K562 (cell line): Measurements from ENCODE around the gene RBFOX1. TPM values are rescaled to one million over a fixed set of nuclear protein-coding genes. Genes with fewer than 3 reads are reported as not detected.

ENCODE experiments used
- ATAC-seq: fragments of 200-7000 bp; cut with Tn5 transposase; 3 replicates; pipeline ENCODE4 v1.9.1; 2020; ENCODE audit warnings: moderate library complexity
- Bru-seq: library from RNA; stranded (reverse); fragments of 400-500 nt; gene quantifications from one replicate; lab custom pipeline; 2021; lab: Mats Ljungman, UMichigan
- BruChase-seq, 2 experiments: library from RNA; stranded (reverse); fragments of 400-500 nt; gene quantifications; one replicate each; lab custom pipeline; 2021; lab: Mats Ljungman, UMichigan
- BruUV-seq: library from RNA; stranded (reverse); fragments of 400-500 nt; replicated peaks from 2 replicates; lab custom pipeline; 2021; lab: Mats Ljungman, UMichigan
- CTCF ChIA-PET: fragments of 300-600 bp; formaldehyde crosslinking; extraction: SDS; loops from one replicate; lab custom pipeline; 2021; ENCODE audit warnings: low intra/inter-chr PET ratio; lab: Yijun Ruan, JAX
- POLR2A ChIA-PET: fragments of 300-600, 350-650 bp; sonication (Branson Sonifier 250); formaldehyde crosslinking; extraction: SDS; loops from one replicate; lab custom pipeline; 2021; ENCODE audit warnings: antibody characterized with exemption, inconsistent platforms; lab: Yijun Ruan, JAX
- DNase-seq, 4 experiments: peaks; one replicate each; pipeline versions ENCODE4 v3.0.0 to v3.0.0-alpha.2; 2011 to 2018; ENCODE audit warnings: low spot score in 3 of 4, mixed read lengths in 3 of 4; ENCODE audit errors: extremely low read depth in 1 of 4
- FAIRE-seq: peaks from 2 replicates; lab custom pipeline; 2011; peaks lifted over from hg19 to GRCh38; lab: Jason Lieb, UNC
- H2AFZ ChIP-seq: 2 replicates; pipeline ENCODE4 v1.6.0; 2011; ENCODE audit warnings: low read depth, low read length, control low read depth, inconsistent platforms
- H3K27ac ChIP-seq: fragments of 200-600 bp; 3 replicates; pipeline ENCODE4 v1.8.0; 2011; ENCODE audit warnings: low read depth, mild to moderate bottlenecking, control low read depth, inconsistent platforms, low read length, moderate library complexity, mixed read lengths; ENCODE audit errors: extremely low read depth
- H3K27me3 ChIP-seq, 2 experiments: fragments of 300-600 bp in 1 of 2; 2 replicates in 1 of 2; 3 replicates in 1 of 2; pipeline versions ENCODE4 v1.6.0 to v1.8.0; 2011; ENCODE audit warnings: inconsistent platforms in 2 of 2, low read length in 2 of 2, mild to moderate bottlenecking in 1 of 2, mixed read lengths in 1 of 2, moderate library complexity in 1 of 2; ENCODE audit not compliant: control insufficient read depth in 2 of 2, insufficient read depth in 2 of 2
- H3K36me3 ChIP-seq: fragments of 300-600 bp; 3 replicates; pipeline ENCODE4 v1.8.0; 2011; ENCODE audit warnings: mild to moderate bottlenecking, low read length, inconsistent platforms; ENCODE audit not compliant: control insufficient read depth, insufficient read depth
- H3K4me1 ChIP-seq, 2 experiments: fragments of 200-600 bp in 1 of 2; replicated peaks in 1 of 2; 2 replicates in 1 of 2; 3 replicates in 1 of 2; pipeline versions ENCODE4 v1.5.1 to v1.8.0; 2011; ENCODE audit warnings: inconsistent platforms in 2 of 2, low read length in 2 of 2, mild to moderate bottlenecking in 1 of 2, mixed read lengths in 1 of 2, moderate library complexity in 1 of 2; ENCODE audit not compliant: control insufficient read depth in 2 of 2, insufficient read depth in 2 of 2
- H3K4me2 ChIP-seq: 2 replicates; pipeline ENCODE4 v1.6.1; 2011; ENCODE audit warnings: low read length, control low read depth, inconsistent platforms, mixed read lengths; ENCODE audit not compliant: insufficient read depth
- H3K4me3 ChIP-seq: fragments of 200-600 bp; sonication (generic), shearing (Covaris generic); 2 replicates; pipeline ENCODE4 v1.5.1; 2016; ENCODE audit warnings: control low read depth, inconsistent platforms
- H3K79me2 ChIP-seq: fragments of 200-600 bp; 3 replicates; pipeline ENCODE4 v1.8.0; 2011; ENCODE audit warnings: low read length, inconsistent platforms; ENCODE audit not compliant: control insufficient read depth, insufficient read depth
- H3K9ac ChIP-seq, 2 experiments: 2 replicates each; pipeline versions ENCODE4 v1.6.0 to v1.6.1; 2011; ENCODE audit warnings: low read depth in 2 of 2, low read length in 2 of 2, control low read depth in 1 of 2, inconsistent platforms in 1 of 2, mild to moderate bottlenecking in 1 of 2, mixed read lengths in 1 of 2; ENCODE audit not compliant: insufficient read depth in 1 of 2
- H3K9me1 ChIP-seq: one replicate; pipeline ENCODE4 v1.6.0; 2011; ENCODE audit warnings: inconsistent platforms, mild to moderate bottlenecking, low read length, moderate library complexity; ENCODE audit not compliant: control insufficient read depth, insufficient read depth
- H3K9me3 ChIP-seq: replicated peaks from 2 replicates; pipeline ENCODE4 v1.5.1; 2011; ENCODE audit warnings: low read depth, low read length, inconsistent platforms; ENCODE audit not compliant: control insufficient read depth, insufficient read depth
- H4K20me1 ChIP-seq: replicated peaks from 2 replicates; pipeline ENCODE4 v1.6.1; 2011; ENCODE audit warnings: low read length, inconsistent platforms, mixed read lengths; ENCODE audit not compliant: control insufficient read depth, insufficient read depth
- EZH2 ChIP-seq: IDR thresholded peaks from 2 replicates; pipeline ENCODE4 v1.6.1; 2012; ENCODE audit warnings: low read depth, mild to moderate bottlenecking, inconsistent platforms, low read length, borderline replicate concordance
- HDAC1 ChIP-seq, 2 experiments: fragments of 450-650 bp; IDR thresholded peaks; 2 replicates each; pipeline ENCODE4 v1.6.1; 2016 to 2017; ENCODE audit warnings: inconsistent platforms in 1 of 2, mild to moderate bottlenecking in 1 of 2, moderate library complexity in 1 of 2
- KLF10 ChIP-seq: fragments of 250-450 bp; sonication (Bioruptor Pico); IDR thresholded peaks from 2 replicates; pipeline ENCODE4 v1.6.1; 2021; ENCODE audit warnings: matching md5 sums
- MCM3 ChIP-seq: fragments of 450-650 bp; IDR thresholded peaks from 2 replicates; pipeline ENCODE4 v1.6.1; 2016
- MTA1 ChIP-seq: fragments of 450-650 bp; IDR thresholded peaks from 2 replicates; pipeline ENCODE4 v1.6.1; 2017; ENCODE audit warnings: borderline replicate concordance
- U2AF1 ChIP-seq: fragments of 200-400 bp; formaldehyde crosslinking; optimal IDR thresholded peaks from 2 replicates; pipeline ENCODE3; 2017; ENCODE audit warnings: mild to moderate bottlenecking, low read depth, low read length, moderate library complexity
- ZBTB1 ChIP-seq: sonication (generic); formaldehyde crosslinking; IDR thresholded peaks from 2 replicates; pipeline ENCODE4 v1.8.1; 2023; ENCODE audit warnings: missing genetic modification reagents, low read depth, mild to moderate bottlenecking, borderline replicate concordance
- WGBS: fragments of 100-300 bp; shearing (Covaris generic); methylation state at CpG from one replicate; pipeline ENCODE4 v1.1.6; 2016; ENCODE audit warnings: low coverage, mixed read lengths; ENCODE audit not compliant: insufficient coverage; ENCODE audit errors: missing lambda C conversion rate; 5-methylcytosine and 5-hydroxymethylcytosine counted together
- in situ Hi-C: fragments of 300-500 bp; cut with MboI; formaldehyde crosslinking; loops from 4 replicates; pipeline ENCODE4 v1.15.0; 2018; ENCODE audit warnings: inconsistent platforms, mixed read lengths
- intact Hi-C: fragments of 100-400 bp; cut with micrococcal nuclease; formaldehyde crosslinking; loops from 2 replicates; pipeline ENCODE4 v1.14.2; 2022
- long read RNA-seq, 3 experiments: library from polyadenylated mRNA in 2 of 3; library from RNA in 1 of 3; unstranded in 2 of 3; stranded (forward) in 1 of 3; transcript quantifications; one replicate each; pipeline ENCODE4 v2.0.0, GENCODE V29; 2019 to 2022
- polyA minus RNA-seq, 3 experiments: library from RNA; depleted of rRNA, polyadenylated mRNA; stranded (reverse); fragments of >200 nt; gene quantifications; 2 replicates each; pipeline ENCODE4 v1.2.3, GENCODE V29; 2011
- polyA plus RNA-seq, 8 experiments: library from polyadenylated mRNA; depleted of rRNA in 4 of 8; stranded (reverse) in 5 of 8; unstranded in 3 of 8; fragments of >200 nt; fragmentation: Nextera tagmentation in 2 of 8; fragmentation: Illumina TruSeq in 1 of 8; extraction: Ambion mirVana in 2 of 8; extraction: Trizol in 1 of 8; gene quantifications; 2 replicates each; pipeline versions ENCODE4 v1.2.1 to v1.2.3, GENCODE V29; 2011 to 2014; ENCODE audit warnings: inconsistent platforms in 1 of 8, missing spikeins in 1 of 8
- total RNA-seq, 7 experiments: library from RNA; depleted of rRNA in 6 of 7; stranded (reverse); fragments of >200 nt in 6 of 7; fragmentation: Illumina TruSeq in 2 of 7; extraction: Trizol in 2 of 7; gene quantifications; 2 replicates each; pipeline versions ENCODE4 v1.2.1 to v1.2.3, GENCODE V29; 2011 to 2021; ENCODE audit warnings: low replicate concordance in 1 of 7
- TF ChIP-seq, protein P1 (sequence below): sonication (generic); formaldehyde crosslinking; IDR thresholded peaks from 2 replicates; pipeline ENCODE4 v1.8.0; 2022; ENCODE audit warnings: mild to moderate bottlenecking, missing genetic modification reagents
- TF ChIP-seq, protein P2 (sequence below): fragments of 250-450 bp; sonication (Bioruptor Pico); IDR thresholded peaks from 2 replicates; pipeline ENCODE4 v1.5.0; 2022; ENCODE audit warnings: mild to moderate bottlenecking

The RBFOX1 gene
- total RNA-seq (2011; cell fraction: chromatin; rRNA removed; ENCODE audit: low replicate concordance): not detected in 2 replicates
- total RNA-seq (2011; cell fraction: nucleolus; rRNA removed): not detected in 2 replicates
- total RNA-seq (2011; cell fraction: nucleoplasm; rRNA removed): not detected in 2 replicates
- total RNA-seq (2014; rRNA removed) (not detected in 2 replicates), total RNA-seq (2014; rRNA removed; fragmentation: Illumina TruSeq; extraction: Trizol) (not detected in 2 replicates), total RNA-seq (2015; rRNA removed; fragmentation: Illumina TruSeq; extraction: Trizol) (not detected in 2 replicates), total RNA-seq (2021) (not detected in 2 replicates), polyA plus RNA-seq (2011; rRNA removed) (not detected in 2 replicates), polyA plus RNA-seq (2014; fragmentation: Illumina TruSeq; extraction: Trizol) (not detected in 2 replicates), polyA plus RNA-seq (2014; fragmentation: Nextera tagmentation; extraction: Ambion mirVana) (under 1 TPM in 1 of 2 experiments, not detected in 1; 0.03 TPM), polyA plus RNA-seq (2014; rRNA removed) (not detected in 2 replicates), polyA minus RNA-seq (2011; rRNA and poly(A)+ RNA removed) (not detected in 2 replicates), Bru-seq, nascent RNA (percentile 0 among the genes with signal in this experiment), BruChase-seq, experiment 1, labeled RNA remaining after a 2-hour chase (percentile 0 among the genes with signal in this experiment), BruChase-seq, experiment 2, labeled RNA remaining after a 6-hour chase (percentile 0 among the genes with signal in this experiment)
- polyA plus RNA-seq (2011; cell fraction: cytosol; rRNA removed): not detected in 2 replicates
- not detected in 2 replicates for polyA plus RNA-seq (2011; cell fraction: nucleus; rRNA removed)
- 0.04 and 0.06 TPM in 2 replicates for polyA plus RNA-seq (2012)
- not detected in 2 replicates for polyA minus RNA-seq (2011; cell fraction: cytosol; rRNA and poly(A)+ RNA removed)
- not detected in 2 replicates for polyA minus RNA-seq (2011; cell fraction: nucleus; rRNA and poly(A)+ RNA removed)
- long read RNA-seq, experiment 1, partial matches to known transcripts: 0 of 2 reads
- long read RNA-seq, experiment 1, other reads (novel, unspliced or antisense): 2 of 2 reads
- long read RNA-seq, experiment 2: 0 reads
- long read RNA-seq, experiment 3: 0 reads

GRCh38 chr16:7332611-7333010 is at the start of gene RBFOX1:
TSS of gene RBFOX1 (plus strand) at chr16:7332845.
- H3K9me3 ChIP-seq: no peaks in the 10 kb centered on the region
- CTCF ChIA-PET: no interaction called here
- no TSS peak for BruUV-seq
- TF ChIP-seq, protein P1, sequence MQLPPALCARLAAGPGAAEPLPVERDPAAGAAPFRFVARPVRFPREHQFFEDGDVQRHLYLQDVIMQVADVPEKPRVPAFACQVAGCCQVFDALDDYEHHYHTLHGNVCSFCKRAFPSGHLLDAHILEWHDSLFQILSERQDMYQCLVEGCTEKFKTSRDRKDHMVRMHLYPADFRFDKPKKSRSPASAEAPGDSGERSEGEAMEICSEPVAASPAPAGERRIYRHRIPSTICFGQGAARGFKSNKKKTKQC (CRISPR knock-in tag): no peak
- TF ChIP-seq HDAC1 (IDR thresholded peaks at IDR 0.05) (no peak), KLF10 (CRISPR knock-in tag) (no peak), ZBTB1 (no peak), MCM3 (no peak), U2AF1 (no peak), EZH2 (no peak), MTA1 (no peak)
- TF ChIP-seq, protein P2, sequence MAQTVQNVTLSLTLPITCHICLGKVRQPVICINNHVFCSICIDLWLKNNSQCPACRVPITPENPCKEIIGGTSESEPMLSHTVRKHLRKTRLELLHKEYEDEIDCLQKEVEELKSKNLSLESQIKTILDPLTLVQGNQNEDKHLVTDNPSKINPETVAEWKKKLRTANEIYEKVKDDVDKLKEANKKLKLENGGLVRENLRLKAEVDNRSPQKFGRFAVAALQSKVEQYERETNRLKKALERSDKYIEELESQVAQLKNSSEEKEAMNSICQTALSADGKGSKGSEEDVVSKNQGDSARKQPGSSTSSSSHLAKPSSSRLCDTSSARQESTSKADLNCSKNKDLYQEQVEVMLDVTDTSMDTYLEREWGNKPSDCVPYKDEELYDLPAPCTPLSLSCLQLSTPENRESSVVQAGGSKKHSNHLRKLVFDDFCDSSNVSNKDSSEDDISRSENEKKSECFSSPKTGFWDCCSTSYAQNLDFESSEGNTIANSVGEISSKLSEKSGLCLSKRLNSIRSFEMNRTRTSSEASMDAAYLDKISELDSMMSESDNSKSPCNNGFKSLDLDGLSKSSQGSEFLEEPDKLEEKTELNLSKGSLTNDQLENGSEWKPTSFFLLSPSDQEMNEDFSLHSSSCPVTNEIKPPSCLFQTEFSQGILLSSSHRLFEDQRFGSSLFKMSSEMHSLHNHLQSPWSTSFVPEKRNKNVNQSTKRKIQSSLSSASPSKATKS: no peak
- TF ChIP-seq, all 486 proteins: peak for 0
- POLR2A ChIA-PET: no interaction called here
- FAIRE-seq (no peak), DNase-seq (no peak), ATAC-seq (no peak)
- intact Hi-C loops: no loop called here
- Histone ChIP-seq H3K9ac (no peak within 1 kb of the TSS), H3K27ac (no peak within 1 kb of the TSS), H3K4me1 (no peaks in the 10 kb centered on the region), H3K9me1 (no peaks in the 10 kb centered on the region), H2AFZ (no peak within 1 kb of the TSS), H3K4me3 (no peak within 1 kb of the TSS), H4K20me1 (no peaks in the 10 kb centered on the region; the same call in 1 of the 2 replicates), H3K27me3 (peaks cover 0 to 6% of the 10 kb centered on the region in 2 experiments; a peak in 2 of 5 replicates), H3K79me2 (no peaks in the 10 kb centered on the region), H3K36me3 (no peaks in the 10 kb centered on the region), H3K4me2 (no peak within 1 kb of the TSS)
- WGBS: 1% methylated on average over 8 of the region's 8 CpGs
- in situ Hi-C loops: no loop called here
